HepG2 (cell line): ENCODE data around the gene TMEM63B. TPM values are rescaled to one million over a fixed set of nuclear protein-coding genes. Genes with fewer than 3 reads are reported as not detected.

Experiments used
- HNRNPL ChIP-seq: fragments of 200-400 bp; formaldehyde crosslinking; IDR thresholded peaks from 2 replicates; pipeline ENCODE4 v1.6.1; 2017; ENCODE audit warnings: mild to moderate bottlenecking, low read depth, low read length
- JDP2 ChIP-seq: sonication (generic); formaldehyde crosslinking; IDR thresholded peaks from 2 replicates; pipeline ENCODE4 v1.8.1; 2022; ENCODE audit warnings: missing genetic modification reagents, borderline replicate concordance
- KDM1A ChIP-seq: IDR thresholded peaks from 2 replicates; pipeline ENCODE4 v1.6.1; 2016; ENCODE audit warnings: missing compliant biosample characterization
- MXD4 ChIP-seq: IDR thresholded peaks from 2 replicates; pipeline ENCODE4 v1.6.1; 2016; ENCODE audit warnings: mild to moderate bottlenecking, missing biosample characterization, missing genetic modification reagents
- NR2F1 ChIP-seq, 2 experiments: fragments of 450-650 bp in 1 of 2; formaldehyde crosslinking in 1 of 2; IDR thresholded peaks; 2 replicates each; pipeline versions ENCODE4 v1.5.0 to v1.6.1; 2016 to 2020; ENCODE audit warnings: mild to moderate bottlenecking in 1 of 2, missing compliant biosample characterization in 1 of 2, missing genetic modification reagents in 1 of 2, moderate library complexity in 1 of 2
- PAWR ChIP-seq: sonication (generic); formaldehyde crosslinking; IDR thresholded peaks from 2 replicates; pipeline ENCODE4 v1.4.0; 2020; ENCODE audit warnings: missing genetic modification reagents, mild to moderate bottlenecking, borderline replicate concordance
- SP1 ChIP-seq, 2 experiments: fragments of 450-650 bp in 1 of 2; sonication (generic) in 1 of 2; formaldehyde crosslinking in 1 of 2; IDR thresholded peaks; 2 replicates each; pipeline versions ENCODE4 v1.4.0 to v1.6.1; 2016 to 2020; ENCODE audit warnings: missing genetic modification reagents in 1 of 2
- ZFP62 ChIP-seq: sonication (generic); formaldehyde crosslinking; IDR thresholded peaks from 2 replicates; pipeline ENCODE4 v1.4.0; 2020; ENCODE audit warnings: missing genetic modification reagents
- ZKSCAN5 ChIP-seq: sonication (generic); formaldehyde crosslinking; IDR thresholded peaks from 2 replicates; pipeline ENCODE4 v1.5.1; 2020; ENCODE audit warnings: mild to moderate bottlenecking, missing genetic modification reagents
- ZNF552 ChIP-seq: sonication (generic); formaldehyde crosslinking; IDR thresholded peaks from 2 replicates; pipeline ENCODE4 v1.9.0; 2022; ENCODE audit warnings: missing genetic modification reagents, mild to moderate bottlenecking, borderline replicate concordance
- ZSCAN9 ChIP-seq: IDR thresholded peaks from 2 replicates; pipeline ENCODE4 v1.6.1; 2016; ENCODE audit warnings: borderline replicate concordance
- polyA plus RNA-seq, 8 experiments: library from polyadenylated mRNA; depleted of rRNA in 3 of 8; stranded (reverse) in 7 of 8; unstranded in 1 of 8; fragments of >200 nt; fragmentation: Illumina TruSeq in 4 of 8; extraction: Trizol in 4 of 8; gene quantifications; 2 replicates each; pipeline versions ENCODE4 v1.2.1 to v1.2.3, GENCODE V29; 2011 to 2016; ENCODE audit warnings: low read depth in 4 of 8, missing spikeins in 1 of 8, mixed read lengths in 1 of 8; ENCODE audit not compliant: insufficient read depth in 1 of 8
- total RNA-seq, 5 experiments: library from RNA; depleted of rRNA; stranded (reverse); fragments of >200 nt; fragmentation: Illumina TruSeq; extraction: Trizol; gene quantifications; 2 replicates each; pipeline ENCODE4 v1.2.3, GENCODE V29; 2016; ENCODE audit warnings: low read depth in 1 of 5
- TF ChIP-seq, protein P1 (sequence below): sonication (generic); formaldehyde crosslinking; IDR thresholded peaks from 2 replicates; pipeline ENCODE4 v1.4.0; 2020; ENCODE audit warnings: mild to moderate bottlenecking, low read depth, missing genetic modification reagents
- TF ChIP-seq, protein P2 (sequence below): sonication (generic); formaldehyde crosslinking; IDR thresholded peaks from 2 replicates; pipeline ENCODE4 v1.5.1; 2020; ENCODE audit warnings: missing genetic modification reagents, mild to moderate bottlenecking, borderline replicate concordance
- TF ChIP-seq, protein P3 (sequence below), 2 experiments: sonication (generic) in 1 of 2; formaldehyde crosslinking in 1 of 2; IDR thresholded peaks; 2 replicates each; pipeline versions ENCODE4 v1.6.1 to v1.9.0; 2014 to 2022; ENCODE audit warnings: antibody characterized with exemption in 1 of 2, borderline replicate concordance in 1 of 2, inconsistent platforms in 1 of 2, low read depth in 1 of 2, missing genetic modification reagents in 1 of 2
- TF ChIP-seq, protein P4 (sequence below): sonication (generic); formaldehyde crosslinking; conservative IDR thresholded peaks from 2 replicates; pipeline ENCODE4 v1.8.0; 2022; ENCODE audit warnings: missing genetic modification reagents
- TF ChIP-seq, protein P5 (sequence below): sonication (generic); formaldehyde crosslinking; IDR thresholded peaks from 2 replicates; pipeline ENCODE4 v1.5.0; 2020; ENCODE audit warnings: missing genetic modification reagents

TMEM63B gene
- total and polyA plus RNA-seq, 2 of the 13 experiments (the other 11 are each of a cell fraction or from before 2014, with no cell fraction given): 27.4 to 75.8 TPM

DNA sequence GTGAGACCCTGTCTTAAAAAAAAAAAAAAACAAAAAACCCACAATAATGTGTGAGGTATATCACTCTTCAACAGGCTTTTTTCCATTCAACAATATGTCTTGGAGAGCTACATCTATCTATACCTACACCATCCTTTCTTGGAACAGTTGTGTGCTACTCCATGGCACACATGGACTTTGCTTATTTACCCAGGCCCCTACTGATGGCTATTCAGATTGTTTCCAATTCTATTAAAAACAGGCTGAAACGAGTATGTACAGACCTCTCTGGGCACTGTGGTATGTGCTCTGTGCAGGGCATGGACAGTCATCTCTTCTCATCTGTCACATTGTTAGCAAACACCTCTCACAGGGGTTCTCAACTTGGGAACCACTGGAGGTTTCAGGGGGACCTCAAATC lies 28.2 kb upstream of the TMEM63B start (continued):
- TF ChIP-seq, protein P1, sequence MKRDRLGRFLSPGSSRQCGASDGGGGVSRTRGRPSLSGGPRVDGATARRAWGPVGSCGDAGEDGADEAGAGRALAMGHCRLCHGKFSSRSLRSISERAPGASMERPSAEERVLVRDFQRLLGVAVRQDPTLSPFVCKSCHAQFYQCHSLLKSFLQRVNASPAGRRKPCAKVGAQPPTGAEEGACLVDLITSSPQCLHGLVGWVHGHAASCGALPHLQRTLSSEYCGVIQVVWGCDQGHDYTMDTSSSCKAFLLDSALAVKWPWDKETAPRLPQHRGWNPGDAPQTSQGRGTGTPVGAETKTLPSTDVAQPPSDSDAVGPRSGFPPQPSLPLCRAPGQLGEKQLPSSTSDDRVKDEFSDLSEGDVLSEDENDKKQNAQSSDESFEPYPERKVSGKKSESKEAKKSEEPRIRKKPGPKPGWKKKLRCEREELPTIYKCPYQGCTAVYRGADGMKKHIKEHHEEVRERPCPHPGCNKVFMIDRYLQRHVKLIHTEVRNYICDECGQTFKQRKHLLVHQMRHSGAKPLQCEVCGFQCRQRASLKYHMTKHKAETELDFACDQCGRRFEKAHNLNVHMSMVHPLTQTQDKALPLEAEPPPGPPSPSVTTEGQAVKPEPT (CRISPR knock-in tag): no peak
- TF ChIP-seq HNRNPL (no peak), KDM1A (CRISPR knock-in tag) (no peak; the same call in 1 of the 2 replicates), ZSCAN9 (CRISPR knock-in tag) (no peak), ZKSCAN5 (no peak), MXD4 (CRISPR knock-in tag) (no peak), SP1 (IDR thresholded peaks at IDR 0.05) (no peak), SP1 (CRISPR knock-in tag; IDR thresholded peaks at IDR 0.05) (peak; percentile 34; the same call in 1 of the 2 replicates), NR2F1 (CRISPR knock-in tag; IDR thresholded peaks at IDR 0.05) (no peak), ZFP62 (no peak), PAWR (no peak), ZNF552 (CRISPR knock-in tag) (no peak), JDP2 (CRISPR knock-in tag) (no peak)
- TF ChIP-seq, protein P2, sequence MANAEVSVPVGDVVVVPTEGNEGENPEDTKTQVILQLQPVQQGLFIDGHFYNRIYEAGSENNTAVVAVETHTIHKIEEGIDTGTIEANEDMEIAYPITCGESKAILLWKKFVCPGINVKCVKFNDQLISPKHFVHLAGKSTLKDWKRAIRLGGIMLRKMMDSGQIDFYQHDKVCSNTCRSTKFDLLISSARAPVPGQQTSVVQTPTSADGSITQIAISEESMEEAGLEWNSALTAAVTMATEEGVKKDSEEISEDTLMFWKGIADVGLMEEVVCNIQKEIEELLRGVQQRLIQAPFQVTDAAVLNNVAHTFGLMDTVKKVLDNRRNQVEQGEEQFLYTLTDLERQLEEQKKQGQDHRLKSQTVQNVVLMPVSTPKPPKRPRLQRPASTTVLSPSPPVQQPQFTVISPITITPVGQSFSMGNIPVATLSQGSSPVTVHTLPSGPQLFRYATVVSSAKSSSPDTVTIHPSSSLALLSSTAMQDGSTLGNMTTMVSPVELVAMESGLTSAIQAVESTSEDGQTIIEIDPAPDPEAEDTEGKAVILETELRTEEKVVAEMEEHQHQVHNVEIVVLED: no peak; the same call in 1 of the 2 replicates
- TF ChIP-seq, protein P3, sequence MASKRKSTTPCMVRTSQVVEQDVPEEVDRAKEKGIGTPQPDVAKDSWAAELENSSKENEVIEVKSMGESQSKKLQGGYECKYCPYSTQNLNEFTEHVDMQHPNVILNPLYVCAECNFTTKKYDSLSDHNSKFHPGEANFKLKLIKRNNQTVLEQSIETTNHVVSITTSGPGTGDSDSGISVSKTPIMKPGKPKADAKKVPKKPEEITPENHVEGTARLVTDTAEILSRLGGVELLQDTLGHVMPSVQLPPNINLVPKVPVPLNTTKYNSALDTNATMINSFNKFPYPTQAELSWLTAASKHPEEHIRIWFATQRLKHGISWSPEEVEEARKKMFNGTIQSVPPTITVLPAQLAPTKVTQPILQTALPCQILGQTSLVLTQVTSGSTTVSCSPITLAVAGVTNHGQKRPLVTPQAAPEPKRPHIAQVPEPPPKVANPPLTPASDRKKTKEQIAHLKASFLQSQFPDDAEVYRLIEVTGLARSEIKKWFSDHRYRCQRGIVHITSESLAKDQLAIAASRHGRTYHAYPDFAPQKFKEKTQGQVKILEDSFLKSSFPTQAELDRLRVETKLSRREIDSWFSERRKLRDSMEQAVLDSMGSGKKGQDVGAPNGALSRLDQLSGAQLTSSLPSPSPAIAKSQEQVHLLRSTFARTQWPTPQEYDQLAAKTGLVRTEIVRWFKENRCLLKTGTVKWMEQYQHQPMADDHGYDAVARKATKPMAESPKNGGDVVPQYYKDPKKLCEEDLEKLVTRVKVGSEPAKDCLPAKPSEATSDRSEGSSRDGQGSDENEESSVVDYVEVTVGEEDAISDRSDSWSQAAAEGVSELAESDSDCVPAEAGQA (IDR thresholded peaks at IDR 0.05; ENCODE audit: low read depth): no peak
- TF ChIP-seq, protein P3 (CRISPR knock-in tag; IDR thresholded peaks at IDR 0.05; ENCODE audit: borderline replicate concordance): no peak
- TF ChIP-seq, protein P4, sequence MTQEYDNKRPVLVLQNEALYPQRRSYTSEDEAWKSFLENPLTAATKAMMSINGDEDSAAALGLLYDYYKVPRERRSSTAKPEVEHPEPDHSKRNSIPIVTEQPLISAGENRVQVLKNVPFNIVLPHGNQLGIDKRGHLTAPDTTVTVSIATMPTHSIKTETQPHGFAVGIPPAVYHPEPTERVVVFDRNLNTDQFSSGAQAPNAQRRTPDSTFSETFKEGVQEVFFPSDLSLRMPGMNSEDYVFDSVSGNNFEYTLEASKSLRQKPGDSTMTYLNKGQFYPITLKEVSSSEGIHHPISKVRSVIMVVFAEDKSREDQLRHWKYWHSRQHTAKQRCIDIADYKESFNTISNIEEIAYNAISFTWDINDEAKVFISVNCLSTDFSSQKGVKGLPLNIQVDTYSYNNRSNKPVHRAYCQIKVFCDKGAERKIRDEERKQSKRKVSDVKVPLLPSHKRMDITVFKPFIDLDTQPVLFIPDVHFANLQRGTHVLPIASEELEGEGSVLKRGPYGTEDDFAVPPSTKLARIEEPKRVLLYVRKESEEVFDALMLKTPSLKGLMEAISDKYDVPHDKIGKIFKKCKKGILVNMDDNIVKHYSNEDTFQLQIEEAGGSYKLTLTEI (CRISPR knock-in tag): no peak
- TF ChIP-seq, protein P5, sequence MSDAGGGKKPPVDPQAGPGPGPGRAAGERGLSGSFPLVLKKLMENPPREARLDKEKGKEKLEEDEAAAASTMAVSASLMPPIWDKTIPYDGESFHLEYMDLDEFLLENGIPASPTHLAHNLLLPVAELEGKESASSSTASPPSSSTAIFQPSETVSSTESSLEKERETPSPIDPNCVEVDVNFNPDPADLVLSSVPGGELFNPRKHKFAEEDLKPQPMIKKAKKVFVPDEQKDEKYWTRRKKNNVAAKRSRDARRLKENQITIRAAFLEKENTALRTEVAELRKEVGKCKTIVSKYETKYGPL (CRISPR knock-in tag): no peak
